Activated naive CD4-positive, alpha-beta T cell treated with anti-CD3 and anti-CD28 coated beads, Interleukin-2, amount 50 U/mL, for 16 hours (primary cell): Measurements from ENCODE around the gene DAP.
"Not testable (repeated sequence)": the region's sequence is repeated elsewhere in the genome, so short reads cannot be mapped to it uniquely, and the experiment has no call there.

Experiments
- DNase-seq: peaks from one replicate; pipeline ENCODE4 v3.0.0-alpha.2; 2020

DAP gene

DNA sequence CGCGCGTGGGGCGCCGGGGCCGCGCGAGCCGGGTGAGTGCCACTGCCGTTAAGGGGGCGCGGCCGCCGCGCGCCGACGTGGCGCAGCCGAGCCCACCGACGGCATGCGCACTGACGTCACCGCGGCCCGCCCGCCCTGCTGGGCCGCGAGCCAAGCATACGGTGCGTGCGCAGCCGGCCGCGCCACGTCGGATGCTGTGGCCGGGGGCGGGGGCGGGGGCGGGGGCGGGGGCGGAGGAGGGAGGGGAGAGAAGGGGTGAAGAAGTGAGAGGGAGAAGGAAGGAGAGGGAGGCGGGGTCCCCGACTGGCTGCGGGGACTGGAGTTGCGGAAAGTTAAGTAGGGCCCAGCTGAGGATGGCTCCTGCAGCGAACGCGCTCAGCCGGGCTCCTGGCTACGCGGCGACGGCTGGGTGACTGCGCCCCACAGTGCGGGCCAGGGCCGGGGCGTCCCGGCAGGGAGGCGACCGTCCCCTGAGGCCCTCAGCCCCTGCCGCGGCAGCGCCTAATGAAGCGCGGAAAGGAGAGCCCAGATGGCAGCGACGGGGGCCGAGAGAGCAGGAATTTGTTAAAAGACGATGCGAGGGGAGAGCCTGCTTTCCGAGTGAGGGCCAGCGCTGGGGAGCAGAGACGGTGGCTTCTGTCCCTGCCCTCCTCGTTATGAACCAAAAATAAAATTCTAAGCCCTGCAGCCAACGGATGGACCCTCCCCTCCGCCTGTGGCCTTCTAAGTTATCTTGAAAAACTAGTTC, at the start of gene DAP:
DAP (minus strand) TSS at position 50 of the 748 bp plus-strand sequence. CDS start 166 bp downstream, outside the sequence.
- DNase-seq = peak; percentile 88

DNA sequence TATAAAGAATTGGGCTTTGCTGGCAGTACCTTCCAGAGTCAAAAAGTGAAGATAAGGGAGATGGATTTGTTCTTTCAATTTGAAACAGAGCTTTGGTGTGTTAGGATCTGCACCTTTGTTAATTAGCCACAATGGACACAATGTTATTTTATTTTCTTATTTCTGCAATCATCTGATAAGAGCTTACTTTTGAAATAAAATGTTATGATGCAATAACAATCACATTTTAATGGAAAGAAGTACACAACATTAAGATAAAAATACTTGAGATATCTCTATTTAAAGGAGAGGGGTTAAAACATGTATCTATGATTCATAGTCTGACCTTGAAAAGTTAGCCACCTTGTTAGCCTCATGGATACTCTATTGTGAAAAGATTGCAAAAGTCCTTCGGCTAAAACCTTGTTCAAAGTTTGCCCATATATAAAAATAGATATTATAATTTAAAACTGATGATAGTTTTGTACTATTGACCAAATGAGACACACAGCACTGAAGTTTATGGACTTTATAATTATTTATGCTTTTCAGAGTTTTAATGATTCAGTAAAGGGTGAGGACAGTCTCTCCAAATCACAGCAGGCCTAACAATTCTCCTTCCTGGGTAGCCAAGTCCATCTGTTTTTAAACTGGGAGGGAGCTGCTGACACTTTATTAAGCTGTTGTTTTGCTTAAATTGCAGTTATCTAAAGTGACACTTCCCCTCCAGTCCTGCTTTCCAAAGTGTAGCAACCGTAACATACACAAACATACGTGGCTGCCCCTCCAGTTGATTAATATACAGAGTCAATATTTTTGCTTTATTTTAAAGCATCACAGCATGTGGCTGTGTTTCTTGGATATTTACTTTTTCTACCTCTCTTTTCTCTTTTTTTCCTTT, 47.6 kb upstream of the DAP start:
- no peak for DNase-seq

- DNase-seq = no peak
Measured at GRCh38 chr5:10801931-10802666, 41.1 kb upstream of the DAP start.

DNA sequence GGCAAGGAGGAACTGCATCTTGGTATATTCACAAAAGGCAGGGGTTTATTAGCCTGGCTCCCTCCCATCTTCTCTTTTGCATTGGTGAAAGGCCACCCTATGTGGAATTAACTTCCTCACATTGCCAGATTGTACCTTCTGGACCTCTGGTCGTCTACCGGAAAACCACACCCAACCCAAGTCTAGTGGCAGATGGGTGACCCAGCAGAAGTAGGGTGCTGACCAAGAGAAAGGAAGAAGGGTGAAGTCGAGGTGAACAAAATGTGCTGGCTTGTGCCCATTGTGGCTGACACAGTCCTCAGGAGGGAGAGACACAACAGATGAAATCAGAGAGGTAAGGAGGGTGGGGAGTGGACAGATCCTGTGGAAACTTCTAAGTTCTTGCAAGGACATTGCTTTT, 39.8 kb upstream of the DAP start:
- no peak for DNase-seq

- no peak for DNase-seq
Measured at GRCh38 chr5:10797261-10797660, 36.2 kb upstream of the DAP start.

GRCh38 chr5:10793785-10794184, 32.8 kb upstream of the DAP start:
- DNase-seq = no peak

DNA sequence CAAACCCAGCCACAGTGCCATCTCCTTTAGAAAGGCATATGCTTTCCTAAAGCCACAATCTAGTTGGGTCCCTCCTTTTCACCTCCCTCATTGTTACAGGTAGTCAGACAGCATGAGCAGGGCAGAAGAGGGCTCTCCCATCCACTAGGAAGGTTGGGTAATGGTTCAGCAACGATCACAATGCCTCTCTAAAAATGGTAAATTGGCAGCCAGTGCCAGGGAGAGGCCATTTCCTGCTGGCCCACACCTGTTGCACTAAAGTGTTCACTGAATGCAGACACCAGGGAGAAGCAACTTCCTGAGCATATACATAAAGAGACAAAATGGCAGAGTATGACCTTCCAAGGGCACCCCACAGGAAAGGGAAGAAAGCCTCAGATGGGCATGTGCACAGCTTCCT, 31.3 kb upstream of the DAP start:
- DNase-seq = no peak

DNA sequence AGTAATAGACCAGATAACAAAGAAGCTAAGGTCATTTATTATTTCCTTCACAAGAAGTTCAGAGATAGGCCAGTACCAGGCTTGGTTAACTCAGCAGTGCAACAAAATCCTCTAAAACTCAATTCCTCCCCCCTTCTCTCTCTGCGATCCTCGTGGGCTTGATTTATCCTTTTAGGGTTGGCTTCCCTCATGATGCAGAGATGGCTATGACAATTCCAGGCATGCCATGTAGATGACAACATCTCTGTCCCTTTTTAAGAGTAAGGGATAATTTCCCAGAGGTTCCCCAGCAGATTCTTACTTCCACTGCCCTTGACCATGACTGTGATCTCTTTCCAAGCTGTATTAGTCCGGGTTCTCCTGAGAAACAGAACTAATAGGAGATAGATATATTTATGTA, 28.7 kb upstream of the DAP start:
- no peak for DNase-seq

DNA sequence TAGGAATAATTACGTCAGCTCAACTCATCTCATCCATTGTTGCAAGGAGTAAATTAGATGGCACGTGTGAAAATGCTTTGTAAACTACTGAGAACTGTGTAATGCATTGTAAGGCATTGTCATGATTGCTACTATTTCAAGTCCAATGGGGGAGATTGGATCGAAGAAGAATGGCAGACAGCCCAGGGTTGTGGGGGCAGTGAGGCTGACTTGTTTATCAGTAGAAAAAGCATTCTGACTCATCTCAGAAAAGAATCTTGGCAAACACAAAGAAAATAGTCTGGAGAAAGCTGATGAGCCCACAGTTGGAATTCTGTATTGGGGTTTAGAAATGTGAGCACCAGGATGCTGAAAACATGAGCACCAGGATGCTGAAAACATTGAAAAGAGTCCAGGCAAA, 28.0 kb upstream of the DAP start:
- DNase-seq = no peak

DNA sequence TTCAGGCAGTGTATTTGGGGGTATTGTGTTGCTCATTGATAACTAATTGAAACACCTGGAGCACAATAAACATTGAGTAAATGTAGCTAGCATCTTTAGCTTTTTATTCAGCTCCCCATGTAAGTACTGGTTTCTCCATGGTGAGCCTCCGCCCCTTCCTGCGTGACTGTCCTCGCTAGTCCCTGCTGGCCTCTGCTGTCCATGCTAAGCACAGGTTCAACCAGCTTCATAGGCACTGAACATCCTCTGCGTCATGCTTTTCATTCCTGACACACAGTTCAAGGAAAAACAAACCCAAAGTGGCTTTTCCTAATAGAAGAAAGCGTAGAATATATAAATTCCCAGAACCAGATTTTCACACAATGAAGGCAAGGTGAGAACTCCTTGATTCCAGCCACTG, 27.3 kb upstream of the DAP start:
- DNase-seq = no peak

GRCh38 chr5:10786835-10787234, 25.8 kb upstream of the DAP start:
- no peak for DNase-seq

DNA sequence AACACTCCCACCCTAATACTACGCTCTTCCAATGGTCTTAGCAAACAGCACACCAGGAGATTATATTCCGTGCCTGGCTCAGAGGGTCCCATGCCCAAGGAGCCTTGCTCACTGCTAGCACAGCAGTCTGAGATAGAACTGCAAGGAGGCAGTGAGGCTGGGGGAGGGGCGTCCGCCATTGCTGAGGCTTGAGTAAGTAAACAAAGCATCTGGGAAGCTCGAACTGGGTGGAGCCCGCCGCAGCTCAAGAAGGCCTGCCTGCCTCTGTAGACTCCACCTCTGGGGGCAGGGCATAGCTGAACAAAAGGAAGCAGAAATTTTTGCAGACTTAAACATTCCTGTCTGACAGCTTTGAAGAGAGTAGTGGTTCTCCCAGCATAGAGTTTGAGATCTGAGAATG, 19.2 kb upstream of the DAP start:
- not testable (repeated sequence) for DNase-seq

DNA sequence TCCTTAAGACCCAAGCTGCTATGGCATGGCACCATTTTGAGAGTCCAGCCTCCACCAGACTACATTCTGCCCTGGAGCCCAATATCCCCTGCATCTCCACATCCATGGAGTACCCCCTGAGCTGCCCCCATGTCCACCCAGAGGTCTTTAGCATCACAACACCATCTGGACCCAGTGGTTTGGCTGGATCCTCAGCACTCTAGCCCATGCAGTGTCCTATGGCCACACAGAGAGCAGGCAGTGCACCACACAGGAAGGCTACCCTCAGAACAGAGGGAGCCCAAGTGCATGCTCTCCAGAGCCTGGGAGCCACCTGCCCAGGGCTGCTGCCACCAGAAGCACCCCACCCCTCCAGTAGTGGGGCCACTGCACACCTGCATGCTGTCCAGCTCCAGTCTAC, 18.6 kb upstream of the DAP start:
- no peak for DNase-seq

DNA sequence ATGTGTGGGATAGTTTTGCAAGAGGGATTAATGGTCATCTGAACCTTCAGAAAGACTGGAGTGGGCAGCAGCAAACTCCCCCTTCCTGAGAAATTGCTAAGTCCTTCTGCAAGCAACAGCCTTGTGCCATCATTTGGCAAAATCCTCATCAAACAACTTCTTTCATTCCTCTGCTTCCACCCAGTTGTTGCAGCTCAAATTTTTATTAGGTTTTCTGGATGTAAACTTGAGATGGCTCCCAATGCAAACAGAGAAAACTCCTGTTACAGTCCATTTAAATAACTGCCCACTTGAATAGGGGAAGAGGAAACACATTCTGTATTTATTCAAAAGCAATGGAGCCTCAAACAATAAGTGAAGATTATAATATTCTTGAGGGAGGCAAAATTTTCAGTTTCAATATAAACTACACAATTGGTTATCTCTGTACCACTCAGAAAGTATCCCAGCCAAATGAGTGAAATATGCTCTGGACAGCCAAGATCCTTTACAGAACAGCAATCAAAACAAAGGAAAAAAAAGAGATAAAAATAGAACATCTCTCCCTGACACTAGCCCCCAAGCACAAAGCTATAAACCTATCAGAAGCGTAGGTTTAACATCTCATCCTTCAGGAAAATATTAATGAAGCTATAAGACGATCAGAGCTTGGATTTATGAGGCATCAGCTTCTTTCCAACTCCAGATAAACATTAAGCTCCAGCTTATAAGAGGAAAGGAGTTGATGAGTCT, 17.3 kb upstream of the DAP start:
- no peak for DNase-seq

GRCh38 chr5:10775646-10776045, 14.6 kb upstream of the DAP start:
- no peak for DNase-seq

DNA sequence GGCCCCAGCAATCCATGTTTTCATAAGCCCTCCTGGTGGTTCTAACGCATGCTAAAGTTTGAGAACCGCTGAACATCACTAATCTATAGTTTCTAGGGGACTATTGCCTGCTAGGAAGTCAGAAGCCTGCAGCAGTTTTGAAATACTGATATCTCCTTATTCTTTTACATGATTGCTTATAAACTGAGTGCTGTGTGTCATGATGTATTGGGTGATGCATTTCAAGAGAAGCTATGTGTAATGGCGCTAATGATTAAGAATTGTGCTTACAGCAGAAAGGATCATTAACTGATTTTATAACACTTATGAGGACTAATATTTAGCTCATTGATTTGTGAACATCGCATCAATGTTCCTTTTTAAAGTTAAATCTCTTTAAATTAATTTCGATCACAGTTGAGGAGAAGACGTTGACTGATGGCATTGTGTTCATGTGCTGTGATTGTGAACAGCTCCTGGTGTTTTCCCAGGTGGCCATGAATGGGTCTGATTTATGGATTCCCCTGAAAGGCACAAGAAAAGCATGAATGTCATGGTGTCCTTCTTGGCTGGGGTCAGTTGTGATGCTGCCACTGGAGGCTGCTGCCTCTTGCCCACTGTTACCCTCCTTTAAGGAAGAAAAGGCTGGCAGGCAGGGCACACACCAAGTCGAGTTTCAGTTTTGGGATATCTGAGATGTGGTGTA, 12.0 kb upstream of the DAP start:
- DNase-seq = no peak

DNA sequence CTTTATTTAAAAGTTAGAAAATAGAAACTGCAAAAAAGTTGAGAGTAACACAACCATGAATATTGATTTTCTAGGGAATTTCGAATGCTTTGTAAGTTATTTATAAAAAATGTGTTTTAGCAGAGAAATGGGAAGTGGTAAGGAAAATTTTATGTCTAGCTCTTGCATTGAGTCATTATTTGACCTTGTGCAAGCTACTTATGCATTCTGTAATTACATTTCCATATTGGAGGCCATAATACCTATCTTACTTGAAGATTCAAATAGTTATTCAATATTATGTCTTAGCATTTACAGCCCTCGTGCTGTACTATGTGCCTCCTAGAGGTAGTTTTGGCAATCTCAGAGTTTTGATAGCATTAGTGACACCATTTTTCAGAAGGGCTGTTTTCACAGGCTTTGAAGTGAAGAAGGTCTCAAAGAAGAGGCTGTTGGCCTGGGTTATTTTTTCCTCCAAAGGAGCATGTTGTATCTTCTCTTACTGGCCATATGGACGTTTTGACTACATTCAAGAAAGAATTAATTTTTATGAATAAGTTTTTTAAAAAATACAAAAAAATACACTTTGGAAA, 7.4 kb upstream of the DAP start:
- DNase-seq = no peak

GRCh38 chr5:10762776-10763500, 1.9 kb upstream of the DAP start:
- DNase-seq = no peak

DNA sequence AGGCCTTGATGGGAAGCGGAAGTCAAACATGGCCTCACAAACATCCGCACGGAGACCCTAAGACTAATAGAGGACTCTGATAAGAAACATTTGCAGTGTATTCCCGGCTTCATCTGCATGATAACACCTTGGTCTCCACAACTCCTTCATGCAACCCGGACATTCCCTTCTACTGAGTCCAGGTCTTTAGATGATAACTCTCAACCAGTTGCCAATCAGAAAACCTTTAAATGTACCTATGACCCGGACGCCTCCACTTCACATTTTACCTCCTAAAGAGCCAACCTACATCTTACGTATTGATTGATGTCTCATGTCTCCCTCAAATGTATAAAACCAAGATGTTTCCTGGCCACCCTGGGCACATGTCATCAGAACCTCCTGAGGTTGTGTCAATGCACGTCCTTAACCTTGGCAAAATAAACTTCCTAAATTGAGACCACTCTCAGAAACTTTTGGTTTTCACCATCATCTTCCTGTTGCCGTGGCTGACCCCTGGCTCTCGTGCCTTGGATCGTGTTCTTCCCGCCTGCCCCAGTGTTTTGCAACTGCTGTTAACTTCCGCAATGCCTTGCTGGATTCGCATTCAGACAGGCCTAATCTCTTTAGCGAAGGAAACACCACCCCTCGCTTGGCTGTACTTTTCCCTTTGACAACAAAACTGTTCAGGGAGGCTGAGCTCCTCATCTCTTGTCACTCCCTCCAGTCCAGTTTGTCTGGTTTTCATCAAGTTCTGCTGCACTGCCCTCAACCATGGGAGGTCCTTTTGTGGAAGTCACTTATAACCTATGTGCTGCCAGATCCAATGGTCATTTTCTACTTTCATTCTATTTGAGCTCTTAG, 1.1 kb upstream of the DAP start:
- DNase-seq = no peak

DNA sequence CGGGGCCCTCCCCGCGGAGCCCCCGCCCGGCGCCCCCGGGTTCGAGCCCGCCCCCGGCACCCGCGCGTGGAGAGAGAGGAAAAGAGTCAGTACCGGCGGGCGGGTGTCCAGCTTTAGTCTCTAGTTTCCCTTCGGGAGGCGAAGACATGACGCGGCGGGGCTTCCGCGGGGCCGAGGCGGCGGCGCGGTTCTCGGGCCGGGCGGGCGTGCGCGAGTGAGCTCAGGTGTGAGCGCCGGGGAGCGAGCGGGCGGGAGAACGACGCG, 181 bp downstream of the DAP start:
- no peak for DNase-seq
